ENCODE data around the gene THBS4.

Gene THBS4

GRCh38 chr5:80048084-80048780 is 13.1 kb downstream of the THBS4 start:
- DNase-seq: no peak

GRCh38 chr5:80052464-80052863 is 17.3 kb downstream of the THBS4 start:
- no peak for DNase-seq

- no peak for DNase-seq
Observed at GRCh38 chr5:80054682-80055081, 19.5 kb downstream of the THBS4 start.

GRCh38 chr5:80055491-80056170 is 20.5 kb downstream of the THBS4 start:
- no peak for DNase-seq

- no peak for DNase-seq
Observed at GRCh38 chr5:80057099-80057498, 22.0 kb downstream of the THBS4 start.

GRCh38 chr5:80057921-80058320 is 22.8 kb downstream of the THBS4 start:
- no peak for DNase-seq

GRCh38 chr5:80059354-80059980 is 24.3 kb downstream of the THBS4 start:
- DNase-seq: no peak

- DNase-seq: no peak
Observed at GRCh38 chr5:80060966-80061365, 25.8 kb downstream of the THBS4 start.

- DNase-seq: no peak
Observed at GRCh38 chr5:80061547-80061946, 26.4 kb downstream of the THBS4 start.

GRCh38 chr5:80064124-80064523 is 29.0 kb downstream of the THBS4 start:
- DNase-seq: no peak

- no peak for DNase-seq
Observed at GRCh38 chr5:80067016-80067415, 31.9 kb downstream of the THBS4 start.

- no peak for DNase-seq
Observed at GRCh38 chr5:80067531-80068245, 32.5 kb downstream of the THBS4 start.

GRCh38 chr5:80068246-80068636 is 33.1 kb downstream of the THBS4 start:
- no peak for DNase-seq

- no peak for DNase-seq
Observed at GRCh38 chr5:80068775-80069174, 33.6 kb downstream of the THBS4 start.

GRCh38 chr5:80069251-80069800 is 34.2 kb downstream of the THBS4 start:
- DNase-seq: no peak

- no peak for DNase-seq
Observed at GRCh38 chr5:80069918-80070318, 34.8 kb downstream of the THBS4 start.

- no peak for DNase-seq
Observed at GRCh38 chr5:80070338-80071056, 35.3 kb downstream of the THBS4 start.

- DNase-seq: no peak
Observed at GRCh38 chr5:80071510-80072021, 36.4 kb downstream of the THBS4 start.

- DNase-seq: no peak
Observed at GRCh38 chr5:80072103-80073073, 37.2 kb downstream of the THBS4 start.

- DNase-seq: no peak
Observed at GRCh38 chr5:80076131-80077050, 41.2 kb downstream of the THBS4 start.

All from cortex of kidney (tissue), 1 donor.